Gastrocnemius medialis (tissue), 4 donors: ENCODE results near the gene DRC7. TPM values are rescaled to one million over a fixed set of nuclear protein-coding genes. Genes with fewer than 3 reads are reported as not detected.
"Not testable (repeated sequence)": the region's sequence is repeated elsewhere in the genome, so short reads cannot be mapped to it uniquely, and the experiment has no call there.

ENCODE experiments used
- ATAC-seq, 2 donors: fragments of 150-250 bp; one replicate each; pipeline ENCODE4 v1.9.1; 2016
- DNase-seq, 2 donors: peaks; one replicate each; pipeline ENCODE4 v3.0.0-alpha.2; 2019
- H3K27ac ChIP-seq, 4 donors: fragments of 200-600 bp; sonication (generic); 1 replicate in 1 of 4; 2 replicates in 3 of 4; pipeline ENCODE4 v1.5.1; 2016 to 2018; ENCODE audit warnings: mild to moderate bottlenecking in 2 of 4, moderate library complexity in 1 of 4
- H3K27me3 ChIP-seq, 3 donors: fragments of 200-600 bp; sonication (generic) in 2 of 3; 1 replicate in 1 of 3; 2 replicates in 2 of 3; pipeline versions ENCODE4 v1.5.1 to v1.6.0; 2016 to 2019; ENCODE audit warnings: mild to moderate bottlenecking in 1 of 3, moderate library complexity in 1 of 3
- H3K36me3 ChIP-seq, 2 donors: fragments of 200-600 bp; sonication (generic) in 1 of 2; one replicate each; pipeline ENCODE4 v1.5.1; 2017 to 2018
- H3K4me1 ChIP-seq, 2 donors: fragments of 200-600 bp; sonication (generic) in 1 of 2; one replicate each; pipeline ENCODE4 v1.5.1; 2016 to 2017; ENCODE audit warnings: mild to moderate bottlenecking in 2 of 2
- H3K4me3 ChIP-seq, 4 donors: fragments of 200-600 bp; sonication (generic) in 3 of 4; 1 replicate in 1 of 4; 2 replicates in 3 of 4; pipeline ENCODE4 v1.5.1; 2016 to 2019; ENCODE audit warnings: mild to moderate bottlenecking in 2 of 4
- H3K9me3 ChIP-seq, 3 donors: fragments of 200-600 bp; sonication (generic) in 2 of 3; 1 replicate in 1 of 3; 2 replicates in 2 of 3; pipeline ENCODE4 v1.5.1; 2016 to 2019
- CTCF ChIP-seq, 5 experiments: fragments of 450-650 bp in 3 of 5; fragments of 200-600 bp in 2 of 5; sonication (generic) in 2 of 5; IDR thresholded peaks in 4 of 5; conservative IDR thresholded peaks in 1 of 5; 1 replicate in 4 of 5; 2 replicates in 1 of 5; pipeline ENCODE4 v1.5.1; 2016 to 2019; ENCODE audit warnings: antibody characterized with exemption in 5 of 5, mild to moderate bottlenecking in 3 of 5, moderate library complexity in 3 of 5
- POLR2A ChIP-seq, 2 donors: fragments of 450-650 bp; IDR thresholded peaks; one replicate each; pipeline ENCODE4 v1.6.1; 2017; ENCODE audit warnings: antibody characterized with exemption in 2 of 2, mild to moderate bottlenecking in 2 of 2, moderate library complexity in 2 of 2
- in situ Hi-C, 4 donors: fragments of 200-750 bp; cut with MboI; loops; one replicate each; pipeline versions ENCODE4 v1.15.0 to v1.8.0; 2017; ENCODE audit warnings: low sequenced_read_pairs in 4 of 4
- intact Hi-C: fragments of 100-400 bp; cut with DNase I; formaldehyde crosslinking; loops from one replicate; pipeline ENCODE4 v1.15.1; 2023; ENCODE audit warnings: low total_unique reads
- total RNA-seq, 4 donors: library from RNA; depleted of rRNA; stranded (reverse); fragments of >200 nt; gene quantifications; one replicate each; pipeline versions ENCODE4 v1.1.0 to v1.2.3, GENCODE V29; 2016

The DRC7 gene
- total RNA-seq, 4 donors from 2014 or later: not detected

- DNase-seq (no peak), ATAC-seq (no peak)
- no peak overlapping the region for H3K27ac ChIP-seq
- H3K4me1 ChIP-seq: no peaks in the 10 kb centered on the region
- H3K4me3 ChIP-seq: no peak overlapping the region
- H3K36me3 ChIP-seq: no peaks in the 10 kb centered on the region
- H3K27me3 ChIP-seq: no peaks in the 10 kb centered on the region
- intact Hi-C loops (no loop called here), in situ Hi-C loops (no loop called here)
- no peaks in the 10 kb centered on the region for H3K9me3 ChIP-seq
- TF ChIP-seq POLR2A (IDR thresholded peaks at IDR 0.05) (no peak), CTCF (IDR thresholded peaks at IDR 0.05 in 4 of 5, conservative IDR thresholded peaks at IDR 0.05 in 1 of 5) (no peak)
Measured at GRCh38 chr16:57708168-57708567, 13.6 kb downstream of the DRC7 start.

GRCh38 chr16:57709663-57710062 is 15.1 kb downstream of the DRC7 start:
- Histone ChIP-seq H3K4me1 (no peaks in the 10 kb centered on the region), H3K9me3 (no peaks in the 10 kb centered on the region), H3K36me3 (no peaks in the 10 kb centered on the region), H3K27ac (no peak overlapping the region), H3K4me3 (no peak overlapping the region), H3K27me3 (no peaks in the 10 kb centered on the region)
- ATAC-seq: no peak
- no peak for TF ChIP-seq CTCF (IDR thresholded peaks at IDR 0.05 in 4 of 5, conservative IDR thresholded peaks at IDR 0.05 in 1 of 5)
- no peak for TF ChIP-seq POLR2A (IDR thresholded peaks at IDR 0.05)
- in situ Hi-C loops (no loop called here), intact Hi-C loops (no loop called here)
- DNase-seq: no peak

- TF ChIP-seq POLR2A (IDR thresholded peaks at IDR 0.05): no peak
- no peak for TF ChIP-seq CTCF (IDR thresholded peaks at IDR 0.05 in 4 of 5, conservative IDR thresholded peaks at IDR 0.05 in 1 of 5)
- Histone ChIP-seq H3K27ac (no peak overlapping the region), H3K4me1 (no peaks in the 10 kb centered on the region), H3K27me3 (no peaks in the 10 kb centered on the region), H3K9me3 (no peaks in the 10 kb centered on the region), H3K4me3 (no peak overlapping the region), H3K36me3 (no peaks in the 10 kb centered on the region)
- in situ Hi-C loops: no loop called here
- ATAC-seq (no peak), DNase-seq (no peak)
- intact Hi-C loops: no loop called here
Measured at GRCh38 chr16:57711346-57711745, 16.7 kb downstream of the DRC7 start.

- Histone ChIP-seq H3K4me1 (no peaks in the 10 kb centered on the region), H3K4me3 (no peak overlapping the region), H3K9me3 (no peaks in the 10 kb centered on the region), H3K27me3 (no peaks in the 10 kb centered on the region), H3K36me3 (no peaks in the 10 kb centered on the region), H3K27ac (no peak overlapping the region)
- DNase-seq (no peak), ATAC-seq (no peak)
- TF ChIP-seq POLR2A (IDR thresholded peaks at IDR 0.05): no peak
- TF ChIP-seq CTCF (IDR thresholded peaks at IDR 0.05 in 4 of 5, conservative IDR thresholded peaks at IDR 0.05 in 1 of 5): no peak
- in situ Hi-C loops (no loop called here), intact Hi-C loops (no loop called here)
Measured at GRCh38 chr16:57711993-57712392, 17.4 kb downstream of the DRC7 start.

- ATAC-seq, H3K27ac ChIP-seq, H3K4me3 ChIP-seq, intact Hi-C loops, in situ Hi-C loops, H3K4me1 ChIP-seq, H3K9me3 ChIP-seq, DNase-seq, H3K27me3 ChIP-seq, H3K36me3 ChIP-seq: not testable (repeated sequence)
Measured at GRCh38 chr16:57712569-57712968, 18.0 kb downstream of the DRC7 start.
